HepG2 (cell line): Measurements from ENCODE around the gene UCP3. TPM values are rescaled to one million over a fixed set of nuclear protein-coding genes. Genes with fewer than 3 reads are reported as not detected.

Experiments used
- ATAD3A ChIP-seq: sonication (generic); formaldehyde crosslinking; IDR thresholded peaks from 2 replicates; pipeline ENCODE4 v1.4.0; 2020; ENCODE audit warnings: missing genetic modification reagents
- ATF1 ChIP-seq: IDR thresholded peaks from 2 replicates; pipeline ENCODE4 v1.6.1; 2016; ENCODE audit warnings: mild to moderate bottlenecking, control low read depth
- ETS1 ChIP-seq: sonication (generic); formaldehyde crosslinking; IDR thresholded peaks from 2 replicates; pipeline ENCODE4 v1.4.0; 2020; ENCODE audit warnings: missing genetic modification reagents
- GFI1 ChIP-seq: sonication (generic); formaldehyde crosslinking; IDR thresholded peaks from 2 replicates; pipeline ENCODE4 v1.5.0; 2020; ENCODE audit warnings: missing genetic modification reagents, mild to moderate bottlenecking, borderline replicate concordance
- MED13 ChIP-seq: sonication (generic); formaldehyde crosslinking; IDR thresholded peaks from 2 replicates; pipeline ENCODE4 v1.5.0; 2020; ENCODE audit warnings: missing genetic modification reagents
- PRDM15 ChIP-seq: sonication (generic); formaldehyde crosslinking; IDR thresholded peaks from 2 replicates; pipeline ENCODE4 v1.4.0; 2020; ENCODE audit warnings: missing genetic modification reagents
- ZBTB44 ChIP-seq: sonication (generic); formaldehyde crosslinking; IDR thresholded peaks from 2 replicates; pipeline ENCODE4 v1.4.0; 2020; ENCODE audit warnings: missing genetic modification reagents
- ZFP1 ChIP-seq: IDR thresholded peaks from 2 replicates; pipeline ENCODE4 v1.6.1; 2016
- ZNF101 ChIP-seq: sonication (generic); formaldehyde crosslinking; IDR thresholded peaks from 2 replicates; pipeline ENCODE4 v1.4.0; 2020; ENCODE audit warnings: mild to moderate bottlenecking, low read depth, missing genetic modification reagents, borderline replicate concordance
- ZNF501 ChIP-seq: sonication (generic); formaldehyde crosslinking; IDR thresholded peaks from 2 replicates; pipeline ENCODE4 v1.5.1; 2020; ENCODE audit warnings: mild to moderate bottlenecking, moderate library complexity, missing genetic modification reagents
- ZNF552 ChIP-seq: sonication (generic); formaldehyde crosslinking; IDR thresholded peaks from 2 replicates; pipeline ENCODE4 v1.9.0; 2022; ENCODE audit warnings: missing genetic modification reagents, mild to moderate bottlenecking, borderline replicate concordance
- ZNF646 ChIP-seq: sonication (generic); formaldehyde crosslinking; IDR thresholded peaks from 2 replicates; pipeline ENCODE4 v1.9.0; 2021; ENCODE audit warnings: mild to moderate bottlenecking, missing genetic modification reagents
- ZNF75D ChIP-seq: sonication (generic); formaldehyde crosslinking; IDR thresholded peaks from 2 replicates; pipeline ENCODE4 v1.8.1; 2023; ENCODE audit warnings: missing genetic modification reagents, mild to moderate bottlenecking, borderline replicate concordance
- ZSCAN30 ChIP-seq: sonication (generic); formaldehyde crosslinking; IDR thresholded peaks from 2 replicates; pipeline ENCODE4 v1.5.0; 2020; ENCODE audit warnings: mild to moderate bottlenecking, missing genetic modification reagents
- polyA plus RNA-seq, 8 experiments: library from polyadenylated mRNA; depleted of rRNA in 3 of 8; stranded (reverse) in 7 of 8; unstranded in 1 of 8; fragments of >200 nt; fragmentation: Illumina TruSeq in 4 of 8; extraction: Trizol in 4 of 8; gene quantifications; 2 replicates each; pipeline versions ENCODE4 v1.2.1 to v1.2.3, GENCODE V29; 2011 to 2016; ENCODE audit warnings: low read depth in 4 of 8, missing spikeins in 1 of 8, mixed read lengths in 1 of 8; ENCODE audit not compliant: insufficient read depth in 1 of 8
- total RNA-seq, 5 experiments: library from RNA; depleted of rRNA; stranded (reverse); fragments of >200 nt; fragmentation: Illumina TruSeq; extraction: Trizol; gene quantifications; 2 replicates each; pipeline ENCODE4 v1.2.3, GENCODE V29; 2016; ENCODE audit warnings: low read depth in 1 of 5

The UCP3 gene
- total and polyA plus RNA-seq, 2 of the 13 experiments (the other 11 are each of a cell fraction or from before 2014, with no cell fraction given) = 0.37 TPM; not detected in 1

- peak; percentile 83; the same call in 1 of the 2 replicates for TF ChIP-seq ZNF101
- 0 out of 2 replicates have a peak, but pooled peaks have one; percentile 76 for TF ChIP-seq ZNF75D (CRISPR knock-in tag)
- TF ChIP-seq ZSCAN30 (CRISPR knock-in tag) = peak; percentile 97
- TF ChIP-seq ZFP1 = 0 out of 2 replicates have a peak, but pooled peaks have one; percentile 33
- peak; percentile 70; the same call in 1 of the 2 replicates for TF ChIP-seq ATF1 (CRISPR knock-in tag)
- peak; percentile 88 for TF ChIP-seq ZNF501 (CRISPR knock-in tag)
- peak; percentile 61; the same call in 1 of the 2 replicates for TF ChIP-seq ZBTB44 (CRISPR knock-in tag)
- peak; percentile 75; the same call in 1 of the 2 replicates for TF ChIP-seq MED13 (CRISPR knock-in tag)
- peak; percentile 69 for TF ChIP-seq PRDM15 (CRISPR knock-in tag)
- no peak for TF ChIP-seq ZNF646 (CRISPR knock-in tag)
- peak; percentile 70; the same call in 1 of the 2 replicates for TF ChIP-seq GFI1 (CRISPR knock-in tag)
- TF ChIP-seq ATAD3A (CRISPR knock-in tag) = 0 out of 2 replicates have a peak, but pooled peaks have one; percentile 23
- TF ChIP-seq ETS1 (CRISPR knock-in tag) = 0 out of 2 replicates have a peak, but pooled peaks have one; percentile 76
- TF ChIP-seq ZNF552 (CRISPR knock-in tag) = peak; percentile 94
These were observed 25.7 kb downstream of the UCP3 start (continued) for GRCh38 chr11:73982990-73983740.
